ENCODE data around the gene PLPPR5. TPM values are rescaled to one million over a fixed set of nuclear protein-coding genes. Genes with fewer than 3 reads are reported as not detected.

The PLPPR5 gene
- total RNA-seq, 2 experiments from 2014 or later: not detected

- peaks cover 23% of the 10 kb centered on the region for H3K4me1 Mint-ChIP-seq (ENCODE audit: low read depth)
- POLR2A ChIA-PET: no interaction called here
- no peaks in the 10 kb centered on the region for H3K27me3 ChIP-seq (ENCODE audit: control insufficient read depth in 1 of 2, insufficient read depth in 2 of 2, low read length in 2 of 2)
- no peaks in the 10 kb centered on the region for H3K9me3 Mint-ChIP-seq
- intact Hi-C loops (cut with DNase I, micrococcal nuclease): loop anchor here in 1 of 2 experiments (5.0 kb wide), 1 partner anchor 37 kb away; no protein-coding TSS in a partner anchor
- H3K27ac ChIP-seq (ENCODE audit: low read depth in 1 of 2, low read length in 2 of 2): no peak overlapping the region
- no peaks in the 10 kb centered on the region for H3K36me3 ChIP-seq (ENCODE audit: insufficient read depth, low read length)
- no peak overlapping the region for H3K4me3 ChIP-seq (ENCODE audit: low read length)
- no peak for TF ChIP-seq CTCF (IDR thresholded peaks at IDR 0.05)
- H3K27ac Mint-ChIP-seq: no peak overlapping the region
- no peak overlapping the region for H3K4me3 Mint-ChIP-seq
- DNase-seq (no peak), ATAC-seq (ENCODE audit: poor library complexity) (no peak)
- CTCF ChIA-PET: interaction anchor here (1.0 kb wide), 1 partner anchor 95 kb away, joined by 3 read pairs; no protein-coding TSS in a partner anchor
- no peaks in the 10 kb centered on the region for H3K9me3 ChIP-seq (ENCODE audit: control insufficient read depth in 1 of 2, insufficient read depth in 1 of 2, low read length in 2 of 2)
- H3K27me3 Mint-ChIP-seq: no peaks in the 10 kb centered on the region
- no peaks in the 10 kb centered on the region for H3K4me1 ChIP-seq (ENCODE audit: insufficient read depth, low read length)
- H3K36me3 Mint-ChIP-seq (ENCODE audit: low read depth): no peaks in the 10 kb centered on the region
Observed at GRCh38 chr1:98888869-98889268, 115.8 kb downstream of the PLPPR5 start.

GRCh38 chr1:98887507-98887906, 117.2 kb downstream of the PLPPR5 start:
- POLR2A ChIA-PET: no interaction called here
- ATAC-seq (ENCODE audit: poor library complexity) (no peak), DNase-seq (no peak)
- Mint-ChIP-seq H3K27me3 (no peaks in the 10 kb centered on the region), H3K36me3 (ENCODE audit: low read depth) (no peaks in the 10 kb centered on the region), H3K4me1 (ENCODE audit: low read depth) (peaks cover 23% of the 10 kb centered on the region), H3K27ac (no peak overlapping the region), H3K4me3 (no peak overlapping the region), H3K9me3 (no peaks in the 10 kb centered on the region)
- no peak for TF ChIP-seq CTCF (IDR thresholded peaks at IDR 0.05)
- H3K36me3 ChIP-seq (ENCODE audit: insufficient read depth, low read length): no peaks in the 10 kb centered on the region
- intact Hi-C loops (cut with DNase I, micrococcal nuclease): loop anchor here in 1 of 2 experiments (5.0 kb wide), 1 partner anchor 35 kb away; no protein-coding TSS in a partner anchor
- no peak overlapping the region for H3K4me3 ChIP-seq (ENCODE audit: low read length)
- CTCF ChIA-PET: no interaction called here
- no peaks in the 10 kb centered on the region for H3K27me3 ChIP-seq (ENCODE audit: control insufficient read depth in 1 of 2, insufficient read depth in 2 of 2, low read length in 2 of 2)
- H3K9me3 ChIP-seq (ENCODE audit: control insufficient read depth in 1 of 2, insufficient read depth in 1 of 2, low read length in 2 of 2): peaks cover 0 to under 1% of the 10 kb centered on the region in 2 experiments
- H3K4me1 ChIP-seq (ENCODE audit: insufficient read depth, low read length): no peaks in the 10 kb centered on the region
- no peak overlapping the region for H3K27ac ChIP-seq (ENCODE audit: low read depth in 1 of 2, low read length in 2 of 2)

GRCh38 chr1:98884864-98885263, 119.8 kb downstream of the PLPPR5 start:
- DNase-seq (no peak), ATAC-seq (ENCODE audit: poor library complexity) (no peak)
- no peaks in the 10 kb centered on the region for H3K27me3 Mint-ChIP-seq
- no peak overlapping the region for H3K4me3 ChIP-seq (ENCODE audit: low read length)
- peaks cover 12% of the 10 kb centered on the region for H3K4me1 Mint-ChIP-seq (ENCODE audit: low read depth)
- H3K36me3 ChIP-seq (ENCODE audit: insufficient read depth, low read length): no peaks in the 10 kb centered on the region
- H3K27me3 ChIP-seq (ENCODE audit: control insufficient read depth in 1 of 2, insufficient read depth in 2 of 2, low read length in 2 of 2): no peaks in the 10 kb centered on the region
- no peak for TF ChIP-seq CTCF (IDR thresholded peaks at IDR 0.05)
- no peaks in the 10 kb centered on the region for H3K9me3 Mint-ChIP-seq
- peaks cover 5 to 8% of the 10 kb centered on the region in 2 experiments for H3K9me3 ChIP-seq (ENCODE audit: control insufficient read depth in 1 of 2, insufficient read depth in 1 of 2, low read length in 2 of 2)
- ChIA-PET POLR2A (no interaction called here), CTCF (no interaction called here)
- H3K27ac ChIP-seq (ENCODE audit: low read depth in 1 of 2, low read length in 2 of 2): no peak overlapping the region
- no peak overlapping the region for H3K27ac Mint-ChIP-seq
- peaks cover 9% of the 10 kb centered on the region for H3K36me3 Mint-ChIP-seq (ENCODE audit: low read depth)
- intact Hi-C loops (cut with DNase I, micrococcal nuclease): loop anchor here in 1 of 2 experiments (5.0 kb wide), 1 partner anchor 33 kb away; no protein-coding TSS in a partner anchor
- H3K4me1 ChIP-seq (ENCODE audit: insufficient read depth, low read length): no peaks in the 10 kb centered on the region
- no peak overlapping the region for H3K4me3 Mint-ChIP-seq
